ENCODE results near the gene ZBTB8B. TPM values are rescaled to one million over a fixed set of nuclear protein-coding genes. Genes with fewer than 3 reads are reported as not detected.

The ZBTB8B gene
- polyA plus RNA-seq, 1 experiment: not detected

DNA sequence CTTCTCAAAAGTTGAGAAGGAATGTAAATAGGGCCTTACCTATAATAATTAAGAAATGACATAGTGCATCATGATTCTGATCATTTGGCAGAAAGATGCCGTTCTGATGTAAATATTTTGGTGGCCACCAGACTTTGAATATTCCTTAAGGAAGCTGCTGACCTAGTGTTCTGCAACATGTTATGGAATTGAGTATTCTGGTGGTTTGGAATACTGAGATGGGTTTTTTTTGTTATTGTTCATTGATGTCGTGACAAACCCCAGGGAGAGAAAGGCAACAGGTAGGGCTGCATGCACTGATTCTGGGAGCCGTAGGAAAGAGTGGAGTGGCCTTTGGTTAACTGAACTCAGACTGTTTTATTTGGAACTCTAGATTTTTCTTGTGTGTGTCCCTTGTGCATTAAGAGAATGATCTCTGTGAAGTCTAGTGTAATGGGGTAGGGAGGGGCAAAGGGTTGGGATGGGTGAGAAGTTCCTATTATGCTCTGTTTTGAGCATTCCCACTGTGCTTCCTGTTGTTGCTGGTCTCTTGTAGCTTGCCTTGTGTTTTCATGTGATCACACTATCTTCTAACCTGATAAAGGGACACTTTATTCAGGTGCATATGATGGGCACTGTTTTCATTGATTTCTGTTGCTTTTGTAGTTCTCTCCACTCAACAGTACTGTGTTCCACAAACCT is 25.0 kb downstream of the ZBTB8B start:
- ChIA-PET POLR2A (no interaction called here), CTCF (interaction anchor here (0.5 kb wide), 1 partner anchor 31 kb away, joined by 3 read pairs; no protein-coding TSS in a partner anchor)
- H3K27me3 ChIP-seq (ENCODE audit: control insufficient read depth, insufficient read depth, low read length): no peaks in the 10 kb centered on the region
- DNase-seq (ENCODE audit: low read depth, low spot score): no peak
- H3K4me3 ChIP-seq (ENCODE audit: low read depth, low read length): no peak overlapping the region
- TF ChIP-seq, protein P1, sequence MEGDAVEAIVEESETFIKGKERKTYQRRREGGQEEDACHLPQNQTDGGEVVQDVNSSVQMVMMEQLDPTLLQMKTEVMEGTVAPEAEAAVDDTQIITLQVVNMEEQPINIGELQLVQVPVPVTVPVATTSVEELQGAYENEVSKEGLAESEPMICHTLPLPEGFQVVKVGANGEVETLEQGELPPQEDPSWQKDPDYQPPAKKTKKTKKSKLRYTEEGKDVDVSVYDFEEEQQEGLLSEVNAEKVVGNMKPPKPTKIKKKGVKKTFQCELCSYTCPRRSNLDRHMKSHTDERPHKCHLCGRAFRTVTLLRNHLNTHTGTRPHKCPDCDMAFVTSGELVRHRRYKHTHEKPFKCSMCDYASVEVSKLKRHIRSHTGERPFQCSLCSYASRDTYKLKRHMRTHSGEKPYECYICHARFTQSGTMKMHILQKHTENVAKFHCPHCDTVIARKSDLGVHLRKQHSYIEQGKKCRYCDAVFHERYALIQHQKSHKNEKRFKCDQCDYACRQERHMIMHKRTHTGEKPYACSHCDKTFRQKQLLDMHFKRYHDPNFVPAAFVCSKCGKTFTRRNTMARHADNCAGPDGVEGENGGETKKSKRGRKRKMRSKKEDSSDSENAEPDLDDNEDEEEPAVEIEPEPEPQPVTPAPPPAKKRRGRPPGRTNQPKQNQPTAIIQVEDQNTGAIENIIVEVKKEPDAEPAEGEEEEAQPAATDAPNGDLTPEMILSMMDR (IDR thresholded peaks at IDR 0.05; ENCODE audit: low read depth, low read length): no peak
- no peak overlapping the region for H3K27ac ChIP-seq (ENCODE audit: low read depth, low read length)
- H3K9me3 ChIP-seq (ENCODE audit: control insufficient read depth, insufficient read depth, low read length): no peaks in the 10 kb centered on the region

DNA sequence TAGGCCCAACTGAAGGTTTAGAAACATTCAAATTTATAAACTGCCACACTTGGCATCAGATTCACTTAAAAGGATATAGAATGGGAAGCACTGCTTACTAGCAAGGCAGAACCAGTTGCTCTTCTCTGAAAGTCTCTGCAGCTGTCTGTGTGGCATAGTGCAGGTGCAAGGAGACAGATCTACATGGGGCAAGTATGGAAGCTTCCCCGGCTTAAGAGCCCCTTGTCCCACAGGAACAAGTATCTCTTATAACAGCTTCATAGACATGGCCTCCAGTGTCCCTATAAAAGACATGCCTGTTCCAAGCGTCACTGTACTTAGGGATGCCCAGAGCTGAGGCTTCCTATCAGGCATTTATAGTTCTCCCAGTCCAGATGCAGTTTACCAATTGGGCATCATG is 26.5 kb downstream of the ZBTB8B start:
- TF ChIP-seq, protein P1 (IDR thresholded peaks at IDR 0.05; ENCODE audit: low read depth, low read length): no peak
- no peaks in the 10 kb centered on the region for H3K27me3 ChIP-seq (ENCODE audit: control insufficient read depth, insufficient read depth, low read length)
- H3K4me3 ChIP-seq (ENCODE audit: low read depth, low read length): no peak overlapping the region
- H3K9me3 ChIP-seq (ENCODE audit: control insufficient read depth, insufficient read depth, low read length): no peaks in the 10 kb centered on the region
- POLR2A ChIA-PET: no interaction called here
- CTCF ChIA-PET: interaction anchor here (1.6 kb wide), 1 partner anchor 29 kb away, joined by 8 read pairs; no protein-coding TSS in a partner anchor
- H3K27ac ChIP-seq (ENCODE audit: low read depth, low read length): no peak overlapping the region
- DNase-seq (ENCODE audit: low read depth, low spot score): no peak

DNA sequence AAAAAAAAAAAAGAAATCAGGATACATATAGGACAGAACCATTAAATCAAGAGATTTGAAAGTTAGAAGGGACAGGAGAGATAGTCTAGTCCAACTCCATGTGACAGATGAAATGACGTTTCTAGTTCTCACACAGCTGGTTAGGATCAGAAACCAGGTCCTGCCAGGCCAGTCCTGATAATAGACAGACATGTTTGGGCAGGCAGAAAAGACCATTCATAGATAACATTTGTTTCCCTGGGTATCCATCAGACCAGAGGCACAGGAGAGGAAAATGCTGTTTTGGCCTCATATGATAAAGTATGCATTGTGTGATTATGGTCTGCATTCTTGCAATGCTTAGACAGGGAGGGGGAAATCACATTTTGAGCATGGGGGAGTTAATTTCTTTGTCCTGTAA is 29.3 kb downstream of the ZBTB8B start:
- Histone ChIP-seq H3K4me3 (ENCODE audit: low read depth, low read length) (no peak overlapping the region), H3K9me3 (ENCODE audit: control insufficient read depth, insufficient read depth, low read length) (no peaks in the 10 kb centered on the region), H3K27ac (ENCODE audit: low read depth, low read length) (no peak overlapping the region), H3K27me3 (ENCODE audit: control insufficient read depth, insufficient read depth, low read length) (no peaks in the 10 kb centered on the region)
- POLR2A ChIA-PET: no interaction called here
- CTCF ChIA-PET: no interaction called here
- DNase-seq (ENCODE audit: low read depth, low spot score): no peak
- TF ChIP-seq, protein P1 (IDR thresholded peaks at IDR 0.05; ENCODE audit: low read depth, low read length): no peak

DNA sequence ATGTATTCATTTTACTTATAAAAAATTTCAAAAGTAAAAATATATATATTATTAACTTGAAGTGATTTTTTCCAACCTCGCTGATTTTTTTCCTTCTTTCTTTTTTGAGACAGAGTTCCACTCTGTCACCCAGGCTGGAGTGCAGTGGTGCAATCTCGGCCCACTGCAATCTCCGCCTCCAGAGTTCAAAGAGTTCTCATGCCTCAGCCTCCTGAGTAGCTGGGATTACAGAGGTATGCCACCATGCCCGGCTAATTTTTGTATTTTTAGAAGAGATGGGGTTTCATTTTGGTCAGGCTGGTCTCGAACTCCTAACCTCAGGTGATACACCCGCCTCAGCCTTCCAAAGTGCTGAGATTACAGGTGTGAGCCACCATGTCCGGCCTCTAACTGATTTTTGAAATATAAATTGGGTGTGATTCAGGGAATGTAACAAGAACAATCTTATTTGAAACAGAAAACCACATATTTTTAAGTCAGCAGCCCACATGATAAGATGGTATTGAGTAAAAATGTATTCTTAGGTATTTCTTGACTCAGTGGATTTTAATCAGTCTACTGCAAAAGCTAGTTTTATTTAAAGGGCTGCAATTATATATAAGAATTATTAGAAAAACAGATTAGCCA is 30.0 kb downstream of the ZBTB8B start:
- no peak for DNase-seq (ENCODE audit: low read depth, low spot score)
- ChIA-PET CTCF (interaction anchor here (1.2 to 1.4 kb wide), 2 partner anchors 25 to 94 kb away, joined by 4 to 11 read pairs; no protein-coding TSS in a partner anchor), POLR2A (no interaction called here)
- Histone ChIP-seq H3K27me3 (ENCODE audit: control insufficient read depth, insufficient read depth, low read length) (no peaks in the 10 kb centered on the region), H3K4me3 (ENCODE audit: low read depth, low read length) (no peak overlapping the region), H3K27ac (ENCODE audit: low read depth, low read length) (no peak overlapping the region), H3K9me3 (ENCODE audit: control insufficient read depth, insufficient read depth, low read length) (no peaks in the 10 kb centered on the region)
- TF ChIP-seq, protein P1 (IDR thresholded peaks at IDR 0.05; ENCODE audit: low read depth, low read length): no peak

DNA sequence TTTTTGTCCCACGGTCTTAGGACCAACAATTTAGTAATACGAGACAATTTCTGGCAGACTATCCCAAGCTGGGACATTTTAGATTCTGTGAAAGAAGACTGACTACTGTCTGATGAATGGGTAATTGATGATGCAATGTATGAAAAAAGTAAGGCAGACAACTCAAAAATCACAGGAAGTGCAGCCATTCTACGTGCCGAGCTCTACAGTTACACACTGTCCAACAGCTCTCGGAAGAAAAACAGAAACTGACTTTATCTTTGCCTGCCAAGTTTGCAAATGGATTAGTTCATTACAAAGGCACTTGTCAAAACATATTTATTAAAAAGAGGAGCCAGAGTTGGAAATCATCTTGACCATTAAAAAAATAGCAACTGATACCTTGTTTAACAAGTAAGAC is 31.3 kb downstream of the ZBTB8B start:
- no peaks in the 10 kb centered on the region for H3K27me3 ChIP-seq (ENCODE audit: control insufficient read depth, insufficient read depth, low read length)
- no peak for DNase-seq (ENCODE audit: low read depth, low spot score)
- ChIA-PET CTCF (interaction anchor here (1.2 to 1.4 kb wide), 2 partner anchors 24 to 95 kb away, joined by 4 to 11 read pairs; no protein-coding TSS in a partner anchor), POLR2A (interaction anchor here (0.6 kb wide), 1 partner anchor 90 kb away, joined by 7 read pairs; no protein-coding TSS in a partner anchor)
- H3K4me3 ChIP-seq (ENCODE audit: low read depth, low read length): no peak overlapping the region
- no peak overlapping the region for H3K27ac ChIP-seq (ENCODE audit: low read depth, low read length)
- TF ChIP-seq, protein P1 (IDR thresholded peaks at IDR 0.05; ENCODE audit: low read depth, low read length): no peak
- no peaks in the 10 kb centered on the region for H3K9me3 ChIP-seq (ENCODE audit: control insufficient read depth, insufficient read depth, low read length)

Data from AG04450 (cell line).